ENCODE measurements around the gene TPCN2. TPM values are rescaled to one million over a fixed set of nuclear protein-coding genes. Genes with fewer than 3 reads are reported as not detected.

TPCN2 gene
- total and polyA plus RNA-seq, 2 of the 8 experiments (the other 6 are each of a cell fraction or from before 2014, with no cell fraction given), result 9.7 to 18.6 TPM

- Histone ChIP-seq H3K36me3 (ENCODE audit: control insufficient read depth in 2 of 4, insufficient read depth in 4 of 4, low read length in 3 of 4) (no peaks in the 10 kb centered on the region), H3K56ac (replicated peaks; ENCODE audit: insufficient read length, low read depth, low read length) (no peak overlapping the region), H3K23ac (ENCODE audit: insufficient read length) (no peak overlapping the region), H2AFZ (ENCODE audit: low read length) (peak overlapping the region; percentile 44; the same call in 1 of the 2 replicates), H3K4me2 (ENCODE audit: insufficient read depth in 1 of 2, low read depth in 2 of 2, low read length in 2 of 2) (no peak overlapping the region), H3K27ac (ENCODE audit: low read depth, low read length) (no peak overlapping the region), H3K18ac (ENCODE audit: extremely low read depth, low read length) (no peak overlapping the region), H2AK5ac (ENCODE audit: low read depth, low read length) (no peak overlapping the region), H4K5ac (ENCODE audit: insufficient read length, low read depth, low read length) (no peak overlapping the region), H2BK15ac (ENCODE audit: low read length) (no peak overlapping the region), H3K4ac (replicated peaks; ENCODE audit: insufficient read length, low read depth, low read length) (no peak overlapping the region), H3K27me3 (replicated peaks in 1 of 4; ENCODE audit: control insufficient read depth in 3 of 4, extremely low read depth in 1 of 4, insufficient read depth in 3 of 4, low read length in 3 of 4) (no peaks in the 10 kb centered on the region), H3K9me3 (ENCODE audit: insufficient read depth in 2 of 2, low read depth in 1 of 2, low read length in 1 of 2) (peaks cover 0 to 4% of the 10 kb centered on the region in 2 experiments; a peak in 1 of 4 replicates), H4K8ac (ENCODE audit: extremely low read depth, insufficient read depth, low read length) (no peak overlapping the region), H3K4me1 (replicated peaks in 1 of 4; ENCODE audit: control insufficient read depth in 3 of 4, insufficient read depth in 4 of 4, low read length in 3 of 4) (no peaks in the 10 kb centered on the region; a peak in 1 of 7 replicates), H2BK12ac (ENCODE audit: low read depth, low read length) (no peak overlapping the region), H3K23me2 (ENCODE audit: low read depth, low read length) (no peaks in the 10 kb centered on the region; the same call in 1 of the 2 replicates), H3K14ac (ENCODE audit: insufficient read length) (no peak overlapping the region), H2BK5ac (ENCODE audit: low read depth, low read length) (no peak overlapping the region), H3K9ac (replicated peaks in 1 of 4; ENCODE audit: extremely low read depth in 1 of 4, low read depth in 3 of 4, low read length in 3 of 4) (no peak overlapping the region), H4K91ac (replicated peaks; ENCODE audit: insufficient read length, low read length) (no peak overlapping the region), H2BK120ac (replicated peaks; ENCODE audit: low read depth, low read length) (no peak overlapping the region), H4K20me1 (replicated peaks in 1 of 2; ENCODE audit: control insufficient read depth in 1 of 2, insufficient read depth in 2 of 2, low read length in 2 of 2) (no peaks in the 10 kb centered on the region), H3K79me1 (ENCODE audit: low read depth, low read length) (no peaks in the 10 kb centered on the region), H3K79me2 (ENCODE audit: control insufficient read depth in 1 of 2, insufficient read depth in 2 of 2, low read length in 2 of 2) (no peaks in the 10 kb centered on the region), H3K4me3 (ENCODE audit: extremely low read depth in 1 of 4, insufficient read depth in 2 of 4, low read depth in 3 of 4, low read length in 4 of 4) (no peak overlapping the region), H2BK20ac (ENCODE audit: low read length) (no peak overlapping the region)
- WGBS, 2 experiments (ENCODE audit: extremely low coverage in 1 of 2, insufficient coverage in 1 of 2, insufficient read length in 1 of 2, insufficient replicate concordance in 2 of 2, low coverage in 1 of 2, low lambda C conversion rate in 2 of 2, missing lambda C conversion rate in 1 of 2), result 98% methylated on average over 7 of the region's 8 CpGs; no CpG with 5 or more reads in 1 of the 2 experiments
- ChIA-PET CTCF (ENCODE audit: partially characterized antibody) (interaction anchor here (0.8 to 1.4 kb wide), 3 partner anchors 17 to 52 kb away, joined by 3 to 4 read pairs (median 3); no protein-coding TSS in a partner anchor), POLR2A (ENCODE audit: partially characterized antibody) (no interaction called here)
- DNase-seq (ENCODE audit: low read depth in 1 of 2, low spot score in 2 of 2), result no peak
- no peak for FAIRE-seq
- TF ChIP-seq HDAC6 (IDR thresholded peaks at IDR 0.05; ENCODE audit: low read depth, low read length) (no peak), SIN3A (conservative IDR thresholded peaks at IDR 0.05 in 1 of 2, IDR thresholded peaks at IDR 0.05 in 1 of 2; ENCODE audit: low read depth in 1 of 2, low read length in 2 of 2) (no peak), HDAC2 (IDR thresholded peaks at IDR 0.05; ENCODE audit: borderline replicate concordance in 1 of 2, low read depth in 2 of 2, low read length in 2 of 2) (no peak), GABPA (IDR thresholded peaks at IDR 0.05; ENCODE audit: borderline replicate concordance, insufficient read depth, low read length) (no peak), SP2 (IDR thresholded peaks at IDR 0.05; ENCODE audit: low read length) (no peak)
These were observed 134.9 kb downstream of the TPCN2 start for GRCh38 chr11:69183613-69184012.
